ENCODE results near the gene CASK. TPM values are rescaled to one million over a fixed set of nuclear protein-coding genes. Genes with fewer than 3 reads are reported as not detected.

The CASK gene
- 10 to 100 TPM; 43.4 to 47.4 TPM for total RNA-seq

GRCh38 chrX:41923211-41923977 is at the start of gene CASK:
CASK (minus strand) TSS chrX:41923554; CDS start chrX:41922988, 566 bp downstream.

DNA sequence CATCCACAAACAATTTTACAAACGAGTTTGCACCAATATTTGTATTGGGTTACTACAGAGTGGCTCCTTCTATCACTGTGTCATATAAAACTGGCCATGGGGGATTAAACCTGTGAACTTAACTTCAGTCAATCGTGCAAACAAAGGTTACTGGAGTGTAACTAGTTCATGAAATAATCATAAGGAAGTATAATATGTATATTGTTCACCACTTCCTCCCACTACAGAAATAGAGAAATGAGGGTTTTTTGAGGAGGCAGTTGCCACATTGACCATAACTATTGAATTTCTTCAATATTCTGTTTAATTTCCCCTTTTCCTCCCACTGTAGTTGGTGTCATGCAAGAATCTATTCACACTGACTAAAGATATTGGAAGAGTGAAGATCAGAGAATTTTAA is 199.5 kb downstream of the CASK start, which contains the start of gene GPR82:
GPR82 (plus strand) TSS at position 356 of the 400 bp plus-strand sequence. CDS start 2,846 bp downstream, outside the sequence.

DNA sequence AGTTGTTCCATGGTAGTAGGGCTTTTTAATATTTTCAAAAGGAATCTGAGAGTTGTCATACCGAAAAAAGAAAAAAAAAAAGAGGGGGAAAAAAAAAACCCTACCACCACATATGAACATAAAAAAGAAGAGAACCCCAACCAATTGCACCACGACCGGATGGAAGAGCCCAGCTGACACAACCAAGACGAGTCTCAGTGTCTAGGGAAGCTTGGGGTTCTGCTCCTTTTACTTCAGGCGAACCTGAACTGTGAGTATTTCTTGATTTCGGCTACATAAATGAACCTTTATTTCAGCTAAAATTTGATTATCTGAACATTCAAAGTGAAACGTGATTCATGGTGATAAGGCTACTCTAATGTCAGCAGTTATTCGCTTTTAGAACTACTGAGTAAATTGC is 234.5 kb downstream of the CASK start, which contains the start of gene GPR34:
GPR34 (plus strand) TSS at position 139 of the 400 bp plus-strand sequence. CDS start 6,661 bp downstream, outside the sequence.

Other genes with a start within 250 kb of the CASK start
- gene GPR34, start 234.6 kb downstream of the CASK start, total RNA-seq: not detected
- not detected for gene GPR82, start 199.4 kb downstream of the CASK start, total RNA-seq